NCI-H82 (cell line): Measurements from ENCODE around the gene LECT2.

ENCODE experiments used
- DNase-seq: peaks from one replicate; lab custom pipeline; 2025; lab: John Stamatoyannopoulos, UW

The LECT2 gene

GRCh38 chr5:135978993-135979392 lies 24.2 kb upstream of the LECT2 start:
- no peak for DNase-seq

- DNase-seq: peak; percentile 62
Observed at GRCh38 chr5:135978212-135978631, 23.4 kb upstream of the LECT2 start.

DNA sequence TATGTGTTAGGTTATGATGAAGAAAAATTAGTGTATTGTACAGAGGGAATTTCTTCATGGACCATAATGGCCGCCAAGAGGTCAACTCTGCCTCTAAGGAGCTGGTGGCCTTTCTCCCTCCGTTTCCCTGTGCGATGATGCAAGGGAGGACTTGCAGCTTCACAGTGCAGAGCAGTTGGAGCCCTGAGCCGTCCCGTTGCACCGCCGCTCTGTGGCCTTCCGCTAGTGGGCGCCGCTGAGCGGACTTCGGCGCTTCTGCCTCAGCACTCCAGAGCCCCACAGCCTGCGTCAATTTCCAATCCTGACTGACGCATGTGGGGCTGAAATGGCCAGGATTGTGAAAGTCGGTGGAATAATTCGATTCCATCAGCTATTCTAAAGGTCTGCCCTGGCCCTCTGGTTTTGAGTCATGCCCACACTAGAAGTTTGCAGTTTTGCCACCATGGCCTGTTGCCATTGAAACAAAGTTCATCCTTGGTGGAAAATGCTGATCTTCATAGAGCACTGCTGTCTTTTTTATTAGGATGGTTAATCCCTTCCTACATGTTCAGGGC lies 22.7 kb upstream of the LECT2 start:
- DNase-seq: peak; percentile 77

GRCh38 chr5:135976216-135976615 lies 21.4 kb upstream of the LECT2 start:
- DNase-seq: no peak

- no peak for DNase-seq
Observed at GRCh38 chr5:135975122-135975521, 20.3 kb upstream of the LECT2 start.

DNA sequence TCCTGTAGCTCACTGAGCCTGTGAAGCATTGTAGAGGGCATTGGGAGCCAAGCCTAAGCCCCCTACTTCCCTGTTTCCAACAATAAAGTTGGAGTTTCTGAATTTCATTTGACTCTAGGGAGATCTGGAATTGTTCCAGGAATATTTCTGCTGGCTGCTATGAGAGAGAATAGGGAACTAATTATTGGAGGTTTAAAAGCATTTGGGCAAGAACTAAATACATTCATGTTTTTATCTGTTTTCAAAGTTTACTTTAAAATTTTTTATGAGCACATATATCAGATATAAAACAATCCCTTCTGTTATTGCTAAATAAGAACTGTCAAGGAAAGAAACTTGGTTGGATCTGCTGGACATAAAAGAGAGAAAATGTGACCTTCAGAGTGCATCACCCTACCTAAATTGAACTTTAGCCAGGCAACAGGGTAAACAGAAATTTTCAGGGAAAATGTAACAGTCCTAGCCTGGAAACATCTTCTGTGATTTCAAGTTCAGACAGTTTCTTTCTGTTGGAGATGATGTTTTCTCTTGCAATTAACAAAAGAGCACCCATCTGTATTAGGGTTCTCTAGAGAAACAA lies 19.3 kb upstream of the LECT2 start:
- DNase-seq: no peak

- no peak for DNase-seq
Observed at GRCh38 chr5:135973323-135974020, 18.7 kb upstream of the LECT2 start.

DNA sequence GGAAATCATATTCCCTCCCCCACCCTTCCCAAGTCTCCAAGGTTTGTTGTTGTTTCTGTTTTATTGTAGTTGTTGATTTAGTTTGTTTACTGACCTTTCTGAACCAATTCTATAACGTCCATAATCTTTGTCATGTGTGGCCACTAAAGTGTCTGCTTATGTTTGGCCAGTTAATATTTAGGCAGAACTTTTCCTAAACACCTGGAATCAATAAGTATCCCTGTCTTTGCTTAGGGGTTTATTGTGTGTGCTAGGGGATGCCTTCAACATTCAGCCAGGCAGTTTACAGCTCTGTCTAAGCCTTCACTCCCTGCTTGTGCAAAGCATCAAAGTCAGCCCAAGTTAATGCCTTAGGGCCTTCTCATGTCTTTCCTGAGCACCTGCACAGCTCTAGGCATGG lies 16.9 kb upstream of the LECT2 start:
- DNase-seq: no peak

- no peak for DNase-seq
Observed at GRCh38 chr5:135966790-135967189, 12.0 kb upstream of the LECT2 start.

- no peak for DNase-seq
Observed at GRCh38 chr5:135966165-135966564, 11.4 kb upstream of the LECT2 start.

DNA sequence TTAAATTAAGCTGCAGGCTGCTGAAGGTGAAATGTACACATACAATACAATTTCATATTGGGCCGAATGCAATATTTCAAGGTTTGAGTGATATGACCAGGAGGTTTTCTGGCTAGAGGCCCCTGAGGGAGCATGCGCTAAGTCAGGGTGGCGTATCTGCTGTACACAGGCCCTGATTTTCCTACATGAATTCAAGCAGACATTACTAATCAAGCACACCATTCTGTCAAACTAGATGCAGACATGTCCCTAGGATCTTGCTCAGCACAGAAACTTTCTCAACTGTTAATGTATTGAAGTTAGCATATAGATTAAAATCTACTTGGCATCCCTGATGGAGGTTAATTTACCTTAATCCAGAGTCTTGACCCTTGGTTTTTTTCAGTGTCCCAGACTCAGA lies 10.7 kb upstream of the LECT2 start:
- DNase-seq: no peak

DNA sequence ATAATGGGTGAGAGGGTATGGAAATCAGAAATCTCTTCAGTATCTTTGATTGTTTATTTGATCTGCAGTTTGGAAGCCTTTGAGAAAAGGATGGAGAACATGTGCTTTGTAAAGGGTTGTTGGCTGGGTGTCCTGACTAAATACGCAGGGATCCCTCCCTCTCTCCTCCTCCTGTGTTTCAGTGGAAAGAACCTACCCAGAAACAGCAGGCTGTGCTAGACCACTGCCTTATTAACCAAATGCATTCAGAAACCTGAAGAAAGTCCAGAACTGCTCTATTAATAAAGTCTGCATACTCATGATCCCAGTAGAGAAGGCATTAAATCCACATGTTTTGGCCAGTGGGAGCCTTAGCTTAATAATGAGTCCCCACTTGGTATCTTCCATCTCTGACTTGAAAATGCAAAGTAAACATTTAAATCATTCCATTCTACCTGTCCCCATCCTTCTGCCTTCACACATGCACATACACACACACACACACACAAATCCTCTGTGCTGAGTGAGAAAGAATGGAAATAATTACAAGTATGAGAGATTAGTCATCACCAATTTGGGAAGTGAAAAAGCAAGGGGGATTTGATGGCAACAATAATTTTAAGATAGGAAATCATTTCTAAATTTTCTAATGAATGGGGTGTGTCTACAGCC lies 10.0 kb upstream of the LECT2 start:
- no peak for DNase-seq

DNA sequence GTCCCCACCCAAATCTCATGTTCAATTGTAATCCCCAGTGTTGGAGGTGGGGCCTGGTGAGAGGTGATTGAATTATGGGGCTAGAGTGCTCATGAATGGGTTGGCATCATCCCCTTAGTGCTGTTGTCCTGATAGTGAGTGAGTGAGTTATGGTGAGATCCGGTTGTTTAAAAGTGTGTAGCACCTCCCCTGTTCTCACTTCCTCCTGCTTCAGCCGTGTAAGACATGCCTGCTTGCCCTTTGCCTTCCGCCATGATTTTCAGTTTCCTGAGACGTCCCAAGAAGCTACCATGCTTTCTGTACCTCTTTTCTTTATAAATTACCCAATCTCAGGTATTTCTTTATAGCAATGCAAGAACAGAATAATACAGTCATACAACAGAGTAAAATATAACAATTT lies 742 bp upstream of the LECT2 start:
- DNase-seq: no peak

DNA sequence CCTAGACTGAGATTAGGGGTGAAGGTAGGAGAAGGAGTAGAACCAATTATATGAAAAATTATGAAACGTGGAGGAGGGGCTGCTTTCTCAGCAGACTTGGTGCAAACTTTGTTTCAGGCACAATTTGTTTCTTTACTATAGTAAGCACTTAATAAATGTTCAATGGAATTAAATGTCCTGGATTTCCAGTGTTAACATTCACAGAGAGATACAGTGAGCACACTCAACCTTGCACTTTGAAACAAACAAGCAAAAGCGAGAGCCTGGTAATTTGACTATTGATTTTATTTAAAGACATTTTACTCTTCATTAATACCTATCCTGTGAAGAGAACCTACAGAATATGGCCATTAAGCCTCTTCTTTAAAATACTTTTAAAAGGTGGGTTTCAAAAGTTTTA lies 933 bp downstream of the LECT2 start:
- DNase-seq: no peak

- no peak for DNase-seq
Observed at GRCh38 chr5:135952683-135953082, 2.1 kb downstream of the LECT2 start.

GRCh38 chr5:135951807-135952206 lies 3.0 kb downstream of the LECT2 start:
- DNase-seq: no peak

GRCh38 chr5:135951257-135951656 lies 3.5 kb downstream of the LECT2 start:
- no peak for DNase-seq

GRCh38 chr5:135950611-135951010 lies 4.2 kb downstream of the LECT2 start:
- no peak for DNase-seq

DNA sequence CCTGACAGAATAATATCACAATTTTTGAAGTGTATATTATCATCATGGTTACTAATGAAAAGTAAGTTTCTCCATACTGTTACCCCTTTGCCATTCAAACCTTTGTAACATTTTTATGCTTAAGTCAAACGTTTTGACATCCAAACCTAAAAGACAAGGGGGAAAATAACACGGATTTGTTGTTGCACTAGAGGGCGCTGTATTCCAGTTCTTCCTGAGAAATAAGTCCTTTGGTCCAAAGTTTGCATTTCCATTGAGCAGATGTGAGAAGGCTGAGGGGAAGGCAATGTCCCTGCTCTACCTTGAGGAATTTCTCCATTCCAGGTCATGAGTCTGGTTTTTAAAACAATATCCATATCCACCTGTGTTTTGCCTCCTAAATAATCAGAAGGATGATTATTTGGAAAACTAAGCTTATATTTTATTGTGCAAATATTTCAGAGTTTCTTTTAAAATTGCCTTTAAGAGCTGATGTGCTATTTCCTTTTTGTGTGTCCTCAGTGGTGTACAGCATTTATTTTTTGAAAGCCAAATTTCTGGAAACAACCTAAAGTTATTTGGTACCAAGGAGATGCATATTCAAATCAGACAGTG lies 9.7 kb downstream of the LECT2 start:
- DNase-seq: peak; percentile 80

DNA sequence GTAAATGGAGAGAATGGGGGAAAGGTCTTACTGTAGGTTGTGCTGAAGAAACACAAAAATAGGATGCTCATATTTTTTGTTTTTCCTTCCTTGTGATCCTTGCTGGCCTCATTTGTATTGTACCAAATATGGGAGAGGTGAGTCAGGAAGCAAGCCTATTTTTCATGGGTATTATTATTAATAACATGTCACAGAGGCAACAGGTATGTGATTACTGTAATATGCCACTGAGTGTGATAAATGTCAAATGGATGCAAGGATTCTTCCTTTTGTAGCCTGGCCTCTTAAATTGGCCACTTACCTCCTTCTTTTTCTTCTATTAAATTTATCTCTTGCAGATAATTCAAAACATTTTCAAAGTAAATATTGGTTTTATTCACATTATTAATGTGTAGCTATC lies 10.2 kb downstream of the LECT2 start:
- no peak for DNase-seq

- DNase-seq: peak; percentile 32
Observed at GRCh38 chr5:135942202-135942771, 12.5 kb downstream of the LECT2 start.

GRCh38 chr5:135941711-135942110 lies 13.1 kb downstream of the LECT2 start:
- no peak for DNase-seq
